Upper lobe of left lung (tissue), 6 donors: Measurements from ENCODE around the gene PTPRM. TPM values are rescaled to one million over a fixed set of nuclear protein-coding genes. Genes with fewer than 3 reads are reported as not detected.

ENCODE experiments used
- ATAC-seq, 2 donors: fragments of 200-7000 bp; cut with Tn5 transposase; one replicate each; pipeline ENCODE4 v1.9.1; 2022; ENCODE audit warnings: mild to moderate bottlenecking in 2 of 2, moderate library complexity in 2 of 2; ENCODE audit not compliant: low FRiP score in 2 of 2
- DNase-seq, 2 donors: peaks; one replicate each; pipeline ENCODE4 v3.0.0-alpha.2; 2019 to 2020
- H3K27ac ChIP-seq, 4 donors: fragments of 200-600 bp; sonication (generic); one replicate each; pipeline ENCODE4 v1.5.1; 2016 to 2019
- H3K27me3 ChIP-seq, 4 donors: fragments of 200-600 bp; sonication (generic); one replicate each; pipeline ENCODE4 v1.5.1; 2017 to 2019
- H3K36me3 ChIP-seq, 4 donors: fragments of 200-600 bp; sonication (generic); one replicate each; pipeline ENCODE4 v1.5.1; 2016 to 2019
- H3K4me1 ChIP-seq, 4 donors: fragments of 200-600 bp; sonication (generic); one replicate each; pipeline ENCODE4 v1.5.1; 2018 to 2019
- H3K4me3 ChIP-seq, 4 donors: fragments of 200-600 bp; sonication (generic); one replicate each; pipeline ENCODE4 v1.5.1; 2017 to 2019; ENCODE audit warnings: mild to moderate bottlenecking in 2 of 4, moderate library complexity in 1 of 4
- H3K9me3 ChIP-seq, 4 donors: fragments of 200-600 bp; sonication (generic); one replicate each; pipeline ENCODE4 v1.5.1; 2018 to 2019
- CTCF ChIP-seq, 6 experiments: fragments of 450-650 bp in 4 of 6; fragments of 200-600 bp in 2 of 6; sonication (generic) in 2 of 6; IDR thresholded peaks; one replicate each; pipeline ENCODE4 v1.5.1; 2016 to 2019; ENCODE audit warnings: antibody characterized with exemption in 6 of 6
- EP300 ChIP-seq, 4 donors: sonication (generic); formaldehyde crosslinking; IDR thresholded peaks; one replicate each; pipeline ENCODE4 v1.5.1; 2017; ENCODE audit warnings: antibody characterized with exemption in 4 of 4, control low read depth in 2 of 4
- POLR2A ChIP-seq, 4 donors: fragments of 450-650 bp; IDR thresholded peaks; one replicate each; pipeline ENCODE4 v1.5.1; 2016 to 2017; ENCODE audit warnings: antibody characterized with exemption in 4 of 4, mild to moderate bottlenecking in 2 of 4
- POLR2AphosphoS5 ChIP-seq, 2 donors: sonication (generic); formaldehyde crosslinking; IDR thresholded peaks; one replicate each; pipeline ENCODE4 v1.5.1; 2017; ENCODE audit warnings: antibody characterized with exemption in 2 of 2
- WGBS, 2 donors: methylation state at CpG; one replicate each; pipeline ENCODE4 v1.1.5; 2017 to 2018; 5-methylcytosine and 5-hydroxymethylcytosine counted together
- total RNA-seq, 6 donors: library from RNA; depleted of rRNA in 4 of 6; stranded (reverse); fragments of >200 nt in 4 of 6; gene quantifications; one replicate each; pipeline versions ENCODE4 v1.1.0 to v1.2.1, GENCODE V29; 2016 to 2021
- donor health status: DM: no; HTN: no; CAD: no; lungs with moderate emphysema.
- donor health status: DM: no; HTN: yes; CAD: no; lungs with severe emphysema.

PTPRM gene
- total RNA-seq, 6 donors from 2014 or later: 82.0 to 201 (median 154) TPM

- Histone ChIP-seq H3K36me3 (peaks cover 0 to 6% (median 0%) of the 10 kb centered on the region in 4 donors), H3K9me3 (no peaks in the 10 kb centered on the region), H3K4me1 (no peaks in the 10 kb centered on the region), H3K27me3 (no peaks in the 10 kb centered on the region), H3K4me3 (no peak overlapping the region), H3K27ac (no peak overlapping the region)
- ATAC-seq: no peak
- no peak for DNase-seq
- TF ChIP-seq POLR2AphosphoS5 (IDR thresholded peaks at IDR 0.05) (no peak), CTCF (IDR thresholded peaks at IDR 0.05) (no peak), EP300 (IDR thresholded peaks at IDR 0.05) (no peak), POLR2A (IDR thresholded peaks at IDR 0.05) (no peak)
- 85 to 90% methylated on average over 8 of the region's 8 CpGs for WGBS, 2 donors
Observed at GRCh38 chr18:8217051-8217564, 650.0 kb downstream of the PTPRM start.

GRCh38 chr18:8218197-8218596, 651.1 kb downstream of the PTPRM start:
- no peaks in the 10 kb centered on the region for H3K4me1 ChIP-seq
- WGBS, 2 donors: 79 to 87% methylated on average over 4 of the region's 4 CpGs
- H3K36me3 ChIP-seq: peaks cover 0 to 6% (median 0%) of the 10 kb centered on the region in 4 donors
- H3K27ac ChIP-seq: no peak overlapping the region
- DNase-seq: no peak
- ATAC-seq: no peak
- TF ChIP-seq POLR2AphosphoS5 (IDR thresholded peaks at IDR 0.05): no peak
- TF ChIP-seq POLR2A (IDR thresholded peaks at IDR 0.05): no peak
- no peak for TF ChIP-seq EP300 (IDR thresholded peaks at IDR 0.05)
- TF ChIP-seq CTCF (IDR thresholded peaks at IDR 0.05): no peak
- no peaks in the 10 kb centered on the region for H3K27me3 ChIP-seq
- no peak overlapping the region for H3K4me3 ChIP-seq
- H3K9me3 ChIP-seq: no peaks in the 10 kb centered on the region

- H3K27ac ChIP-seq: no peak overlapping the region
- H3K27me3 ChIP-seq: no peaks in the 10 kb centered on the region
- peaks cover 0 to 2% (median 0%) of the 10 kb centered on the region in 4 donors for H3K36me3 ChIP-seq
- peaks cover 0 to 3% (median 0%) of the 10 kb centered on the region in 4 donors for H3K9me3 ChIP-seq
- no peak overlapping the region for H3K4me3 ChIP-seq
- no peaks in the 10 kb centered on the region for H3K4me1 ChIP-seq
- TF ChIP-seq POLR2AphosphoS5 (IDR thresholded peaks at IDR 0.05) (no peak), CTCF (IDR thresholded peaks at IDR 0.05) (no peak), EP300 (IDR thresholded peaks at IDR 0.05) (no peak), POLR2A (IDR thresholded peaks at IDR 0.05) (no peak)
- 81 to 85% methylated on average over 3 of the region's 3 CpGs for WGBS, 2 donors
- ATAC-seq: no peak
- DNase-seq: no peak
Observed at GRCh38 chr18:8221452-8221851, 654.3 kb downstream of the PTPRM start.

- Histone ChIP-seq H3K9me3 (peaks cover 0 to 3% (median 0%) of the 10 kb centered on the region in 4 donors), H3K36me3 (no peaks in the 10 kb centered on the region), H3K4me1 (no peaks in the 10 kb centered on the region), H3K27ac (no peak overlapping the region), H3K4me3 (no peak overlapping the region), H3K27me3 (no peaks in the 10 kb centered on the region)
- ATAC-seq (no peak), DNase-seq (no peak)
- TF ChIP-seq POLR2AphosphoS5 (IDR thresholded peaks at IDR 0.05): no peak
- TF ChIP-seq POLR2A (IDR thresholded peaks at IDR 0.05): no peak
- no peak for TF ChIP-seq CTCF (IDR thresholded peaks at IDR 0.05)
- TF ChIP-seq EP300 (IDR thresholded peaks at IDR 0.05): no peak
- WGBS, 2 donors: 95 to 98% methylated on average over 3 of the region's 3 CpGs
Observed at GRCh38 chr18:8224576-8224975, 657.5 kb downstream of the PTPRM start.

GRCh38 chr18:8229040-8229439, 661.9 kb downstream of the PTPRM start:
- peaks cover 0 to 3% (median 0%) of the 10 kb centered on the region in 4 donors for H3K9me3 ChIP-seq
- ATAC-seq (no peak), DNase-seq (no peak)
- no peak overlapping the region for H3K4me3 ChIP-seq
- TF ChIP-seq POLR2A (IDR thresholded peaks at IDR 0.05): no peak
- TF ChIP-seq EP300 (IDR thresholded peaks at IDR 0.05): no peak
- no peak for TF ChIP-seq CTCF (IDR thresholded peaks at IDR 0.05)
- TF ChIP-seq POLR2AphosphoS5 (IDR thresholded peaks at IDR 0.05): no peak
- H3K36me3 ChIP-seq: no peaks in the 10 kb centered on the region
- 75 to 84% methylated on average over 5 of the region's 5 CpGs for WGBS, 2 donors
- no peaks in the 10 kb centered on the region for H3K27me3 ChIP-seq
- no peaks in the 10 kb centered on the region for H3K4me1 ChIP-seq
- H3K27ac ChIP-seq: no peak overlapping the region
